Measurements from ENCODE around the gene KAZN. TPM values are rescaled to one million over a fixed set of nuclear protein-coding genes. Genes with fewer than 3 reads are reported as not detected.

The KAZN gene
- total RNA-seq, 8 experiments from 2014 or later, result 16.9 to 31.4 (median 21.4) TPM

DNA sequence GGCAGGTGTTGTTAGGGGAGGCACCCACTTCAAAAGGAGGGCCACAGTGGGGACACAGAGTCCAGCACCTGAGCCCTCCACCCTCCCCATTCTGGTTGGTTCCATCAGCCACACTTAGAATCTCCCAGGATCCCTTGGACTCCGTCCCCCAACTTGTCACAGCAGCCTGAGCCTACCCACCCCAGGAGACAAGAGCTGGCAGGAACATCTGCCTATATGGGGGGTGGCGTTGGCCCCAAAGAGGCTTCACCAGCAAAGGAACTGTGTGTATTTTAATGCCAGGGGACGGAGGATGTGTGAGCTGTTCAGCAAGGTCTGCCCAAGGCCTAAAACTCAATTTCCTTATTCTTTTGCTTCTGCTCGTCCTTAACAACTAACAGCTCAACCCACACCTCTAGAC lies 468.7 kb downstream of the KAZN start:
- in situ Hi-C loops (cut with MboI; ENCODE audit: low pct_unique_long_range_greater_than_20kb in 2 of 9, low sequenced_read_pairs in 9 of 9, unreplicated experiment in 9 of 9), result no loop called here
- no peak overlapping the region for H3K27ac ChIP-seq
- H3K4me1 ChIP-seq (replicated peaks in 1 of 2), result no peaks in the 10 kb centered on the region
- ATAC-seq (replicated peaks in 6 of 8), result no peak
- H3K4me3 ChIP-seq, result no peak overlapping the region
- 64 to 100% (median 100%) methylated on average over 1 to 3 of the region's 4 CpGs; no CpG with 5 or more reads in 3 of the 10 experiments for WGBS, 10 experiments

GRCh38 chr1:15068152-15068551 lies 469.7 kb downstream of the KAZN start:
- 87% methylated on average over 6 of the region's 14 CpGs; no CpG with 5 or more reads in 9 of the 10 experiments for WGBS, 10 experiments
- Histone ChIP-seq H3K27ac (no peak overlapping the region), H3K4me1 (replicated peaks in 1 of 2) (no peaks in the 10 kb centered on the region), H3K4me3 (no peak overlapping the region)
- ATAC-seq (replicated peaks in 6 of 8), result no peak
- in situ Hi-C loops (cut with MboI; ENCODE audit: low pct_unique_long_range_greater_than_20kb in 2 of 9, low sequenced_read_pairs in 9 of 9, unreplicated experiment in 9 of 9), result no loop called here

GRCh38 chr1:15068997-15069396 lies 470.5 kb downstream of the KAZN start:
- Histone ChIP-seq H3K4me1 (replicated peaks in 1 of 2) (no peaks in the 10 kb centered on the region), H3K27ac (no peak overlapping the region), H3K4me3 (no peak overlapping the region)
- no peak for ATAC-seq (replicated peaks in 6 of 8)
- WGBS, 10 experiments, result 60 to 100% (median 86%) methylated on average over 1 to 4 of the region's 4 CpGs; no CpG with 5 or more reads in 3 of the 10 experiments
- in situ Hi-C loops (cut with MboI; ENCODE audit: low pct_unique_long_range_greater_than_20kb in 2 of 9, low sequenced_read_pairs in 9 of 9, unreplicated experiment in 9 of 9), result no loop called here

DNA sequence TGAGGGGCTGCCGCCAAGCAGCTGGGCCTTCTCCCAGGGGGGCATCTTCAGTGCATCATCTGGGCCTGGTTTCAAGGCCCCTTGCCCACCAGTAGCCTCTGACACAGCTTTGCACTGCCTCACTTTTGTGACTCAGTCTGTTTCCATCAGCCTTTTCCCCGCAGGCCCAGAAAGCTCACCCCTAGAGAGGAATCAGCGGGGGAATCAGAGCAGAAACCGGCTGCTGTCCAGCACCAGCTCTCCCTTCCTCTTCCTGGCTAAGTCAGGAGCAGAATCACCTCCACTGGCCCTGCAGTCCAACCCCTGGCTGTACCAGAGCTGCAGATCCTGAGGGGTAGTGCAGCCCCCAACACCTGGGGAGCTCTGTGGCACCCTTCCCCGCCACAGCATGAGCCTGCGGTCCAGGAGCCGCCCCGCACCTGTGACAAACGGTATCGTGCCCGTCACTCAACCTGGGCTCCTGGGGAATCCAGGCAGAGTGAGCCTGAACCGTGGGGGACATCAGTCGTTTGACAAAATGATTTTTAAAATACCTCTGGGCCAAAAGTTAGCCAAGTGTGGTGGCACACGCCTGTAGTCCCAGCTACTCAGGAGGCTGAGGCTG lies 471.8 kb downstream of the KAZN start:
- H3K27ac ChIP-seq, result no peak overlapping the region
- in situ Hi-C loops (cut with MboI; ENCODE audit: low pct_unique_long_range_greater_than_20kb in 2 of 9, low sequenced_read_pairs in 9 of 9, unreplicated experiment in 9 of 9), result no loop called here
- 71 to 100% (median 85%) methylated on average over 1 to 13 of the region's 14 CpGs; no CpG with 5 or more reads in 4 of the 10 experiments for WGBS, 10 experiments
- peak in 1 of 8 experiments; percentile 14 for ATAC-seq (replicated peaks in 6 of 8)
- H3K4me3 ChIP-seq, result no peak overlapping the region
- no peaks in the 10 kb centered on the region for H3K4me1 ChIP-seq (replicated peaks in 1 of 2)

DNA sequence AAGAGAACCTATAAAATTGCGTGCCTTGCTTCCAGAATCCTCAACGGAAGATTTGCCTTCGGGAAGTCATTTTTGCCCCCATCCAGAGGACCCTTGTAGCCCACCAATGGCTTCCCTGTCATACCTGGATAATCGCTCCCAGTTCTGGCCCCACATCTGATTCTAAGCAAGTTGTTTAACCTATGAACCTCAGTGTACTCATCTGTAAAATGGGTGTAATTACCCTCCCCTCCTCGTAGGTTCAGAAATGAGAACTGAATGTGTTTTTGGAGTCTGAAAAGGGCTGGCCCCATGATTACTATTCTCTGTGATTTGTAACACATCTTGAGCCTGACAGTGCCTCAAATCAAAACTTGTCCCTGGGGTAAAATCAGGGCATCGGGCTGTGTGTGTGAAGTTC lies 473.5 kb downstream of the KAZN start:
- 67 to 100% (median 94%) methylated on average over 1 to 6 of the region's 6 CpGs; no CpG with 5 or more reads in 3 of the 10 experiments for WGBS, 10 experiments
- no peaks in the 10 kb centered on the region for H3K4me1 ChIP-seq (replicated peaks in 1 of 2)
- no peak for ATAC-seq (replicated peaks in 6 of 8)
- H3K4me3 ChIP-seq, result no peak overlapping the region
- H3K27ac ChIP-seq, result no peak overlapping the region
- in situ Hi-C loops (cut with MboI; ENCODE audit: low pct_unique_long_range_greater_than_20kb in 2 of 9, low sequenced_read_pairs in 9 of 9, unreplicated experiment in 9 of 9), result no loop called here

- Histone ChIP-seq H3K4me1 (replicated peaks in 1 of 2) (peaks cover 3 to 11% of the 10 kb centered on the region in 2 donors), H3K27ac (no peak overlapping the region), H3K4me3 (no peak overlapping the region)
- ATAC-seq (replicated peaks in 6 of 8), result no peak
- in situ Hi-C loops (cut with MboI; ENCODE audit: low pct_unique_long_range_greater_than_20kb in 2 of 9, low sequenced_read_pairs in 9 of 9, unreplicated experiment in 9 of 9), result no loop called here
- WGBS, 10 experiments, result 50 to 100% (median 86%) methylated on average over 1 to 8 of the region's 9 CpGs; no CpG with 5 or more reads in 5 of the 10 experiments
Measured at GRCh38 chr1:15073799-15074308, 475.4 kb downstream of the KAZN start.

DNA sequence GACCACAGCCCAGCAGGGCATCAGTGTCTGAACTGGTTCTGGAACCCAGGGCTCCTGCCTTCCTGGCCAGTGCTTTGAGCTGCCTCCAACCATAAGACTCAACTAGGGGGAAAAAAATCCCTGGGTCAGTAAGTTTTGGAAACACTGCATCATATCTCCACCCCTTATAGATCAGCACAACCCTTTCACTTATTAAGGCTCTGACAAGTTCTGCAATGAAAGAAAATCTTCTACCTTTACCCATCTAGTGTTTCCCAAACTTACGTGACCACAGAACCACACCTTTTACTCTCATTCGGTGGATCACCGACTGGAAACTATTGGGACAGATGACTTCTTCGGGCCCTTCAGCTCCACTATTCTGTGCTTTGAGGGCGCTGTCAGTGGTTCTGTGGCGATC lies 476.7 kb downstream of the KAZN start:
- H3K4me1 ChIP-seq (replicated peaks in 1 of 2), result peaks cover 4 to 14% of the 10 kb centered on the region in 2 donors
- H3K4me3 ChIP-seq, result no peak overlapping the region
- no peak overlapping the region for H3K27ac ChIP-seq
- ATAC-seq (replicated peaks in 6 of 8), result no peak
- WGBS, 10 experiments, result 86 to 100% (median 92%) methylated on average over 1 to 6 of the region's 6 CpGs; no CpG with 5 or more reads in 3 of the 10 experiments
- in situ Hi-C loops (cut with MboI; ENCODE audit: low pct_unique_long_range_greater_than_20kb in 2 of 9, low sequenced_read_pairs in 9 of 9, unreplicated experiment in 9 of 9), result no loop called here

DNA sequence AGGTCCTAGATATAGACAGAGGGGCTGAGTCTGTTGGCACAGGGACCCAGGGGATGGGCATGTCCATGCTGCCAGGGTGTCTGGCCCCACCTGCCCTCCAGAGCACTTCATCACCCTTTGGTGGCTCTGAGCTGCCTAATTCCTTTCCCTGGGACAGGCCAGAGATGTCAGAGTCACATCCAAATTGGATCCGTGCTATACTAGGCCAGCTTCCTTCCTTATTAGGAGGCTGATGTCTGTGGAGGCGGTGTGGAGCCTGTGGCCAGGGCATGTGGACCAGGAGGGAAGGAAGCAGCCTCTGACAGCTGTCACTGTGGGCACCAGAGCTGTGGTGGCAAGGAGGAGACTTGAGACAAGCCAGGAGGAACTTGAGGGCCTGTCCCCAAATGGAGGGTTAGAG lies 477.3 kb downstream of the KAZN start:
- no peak overlapping the region for H3K27ac ChIP-seq
- no peak overlapping the region for H3K4me3 ChIP-seq
- WGBS, 10 experiments, result 0 to 87% (median 80%) methylated on average over 1 to 2 of the region's 2 CpGs; no CpG with 5 or more reads in 5 of the 10 experiments
- in situ Hi-C loops (cut with MboI; ENCODE audit: low pct_unique_long_range_greater_than_20kb in 2 of 9, low sequenced_read_pairs in 9 of 9, unreplicated experiment in 9 of 9), result no loop called here
- ATAC-seq (replicated peaks in 6 of 8), result peak in 1 of 8 experiments; percentile 24
- H3K4me1 ChIP-seq (replicated peaks in 1 of 2), result peaks cover 4 to 14% of the 10 kb centered on the region in 2 donors

DNA sequence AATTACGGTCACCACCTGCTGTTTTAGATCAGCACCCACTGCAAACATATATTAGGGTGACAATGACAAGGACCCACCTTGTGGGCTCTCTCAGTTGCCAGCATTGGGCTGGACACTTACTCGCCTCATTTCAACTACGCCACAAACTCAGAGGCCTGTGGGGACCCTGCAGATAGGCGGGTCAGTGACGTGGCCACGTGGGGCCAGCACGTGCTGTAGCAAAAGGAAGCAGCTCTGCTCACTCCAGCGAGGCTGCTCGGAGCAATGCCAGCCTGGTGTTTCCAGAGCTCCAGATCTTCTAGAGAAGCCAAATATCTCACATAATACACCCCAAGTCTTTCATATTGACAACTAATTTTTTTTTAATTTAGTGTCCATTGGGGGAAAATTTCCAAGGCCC lies 478.3 kb downstream of the KAZN start:
- ATAC-seq (replicated peaks in 6 of 8), result peak in 1 of 8 experiments; percentile 2
- no peak overlapping the region for H3K27ac ChIP-seq
- no peak overlapping the region for H3K4me3 ChIP-seq
- H3K4me1 ChIP-seq (replicated peaks in 1 of 2), result peaks cover 4 to 14% of the 10 kb centered on the region in 2 donors
- 75 to 100% (median 93%) methylated on average over 1 to 8 of the region's 9 CpGs; no CpG with 5 or more reads in 4 of the 10 experiments for WGBS, 10 experiments
- in situ Hi-C loops (cut with MboI; ENCODE audit: low pct_unique_long_range_greater_than_20kb in 2 of 9, low sequenced_read_pairs in 9 of 9, unreplicated experiment in 9 of 9), result no loop called here

GRCh38 chr1:15077384-15077783 lies 478.9 kb downstream of the KAZN start:
- in situ Hi-C loops (cut with MboI; ENCODE audit: low pct_unique_long_range_greater_than_20kb in 2 of 9, low sequenced_read_pairs in 9 of 9, unreplicated experiment in 9 of 9), result no loop called here
- no peak overlapping the region for H3K4me3 ChIP-seq
- H3K4me1 ChIP-seq (replicated peaks in 1 of 2), result peaks cover 4 to 14% of the 10 kb centered on the region in 2 donors
- ATAC-seq (replicated peaks in 6 of 8), result peak in 5 of 8 experiments; percentile 36 to 79 (median 66)
- no peak overlapping the region for H3K27ac ChIP-seq
- WGBS, 10 experiments, result 30 to 92% (median 82%) methylated on average over 2 to 7 of the region's 10 CpGs; no CpG with 5 or more reads in 3 of the 10 experiments

GRCh38 chr1:15080328-15081007 lies 482.0 kb downstream of the KAZN start:
- 72 to 100% (median 95%) methylated on average over 1 to 5 of the region's 10 CpGs; no CpG with 5 or more reads in 5 of the 10 experiments for WGBS, 10 experiments
- peak in 3 of 8 experiments; percentile 34 to 87 (median 74) for ATAC-seq (replicated peaks in 6 of 8)
- H3K4me3 ChIP-seq, result no peak overlapping the region
- in situ Hi-C loops (cut with MboI; ENCODE audit: low pct_unique_long_range_greater_than_20kb in 2 of 9, low sequenced_read_pairs in 9 of 9, unreplicated experiment in 9 of 9), result no loop called here
- peaks cover 4 to 14% of the 10 kb centered on the region in 2 donors for H3K4me1 ChIP-seq (replicated peaks in 1 of 2)
- H3K27ac ChIP-seq, result no peak overlapping the region

- ATAC-seq (replicated peaks in 6 of 8), result peak in 2 of 8 experiments; percentile 15 to 28
- H3K4me3 ChIP-seq, result no peak overlapping the region
- in situ Hi-C loops (cut with MboI; ENCODE audit: low pct_unique_long_range_greater_than_20kb in 2 of 9, low sequenced_read_pairs in 9 of 9, unreplicated experiment in 9 of 9), result no loop called here
Measured at GRCh38 chr1:15081102-15081501, 482.6 kb downstream of the KAZN start.

DNA sequence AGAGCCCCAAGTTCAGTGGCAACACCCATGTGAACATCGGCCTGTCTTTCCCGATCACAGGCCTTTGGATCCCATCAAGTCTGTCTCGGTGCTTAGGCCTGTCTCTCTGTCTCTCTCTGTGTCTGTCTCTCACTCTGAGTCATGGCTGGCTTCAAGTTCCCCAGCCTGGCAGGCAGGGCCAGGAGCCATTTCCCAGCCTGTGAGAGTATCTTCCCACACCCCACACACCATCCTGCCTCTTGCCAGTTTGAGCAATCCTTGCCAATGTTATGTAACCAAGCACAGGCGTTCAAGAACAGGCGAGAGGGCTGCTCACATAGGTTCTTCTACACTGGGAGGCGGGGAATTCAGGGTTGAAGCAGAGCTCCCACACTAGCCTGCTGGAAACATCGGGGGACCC lies 485.1 kb downstream of the KAZN start:
- no peak overlapping the region for H3K27ac ChIP-seq
- H3K4me3 ChIP-seq, result no peak overlapping the region
- WGBS, 10 experiments, result 61 to 100% (median 86%) methylated on average over 1 to 6 of the region's 7 CpGs; no CpG with 5 or more reads in 3 of the 10 experiments
- in situ Hi-C loops (cut with MboI; ENCODE audit: low pct_unique_long_range_greater_than_20kb in 2 of 9, low sequenced_read_pairs in 9 of 9, unreplicated experiment in 9 of 9), result no loop called here
- peaks cover 16 to 18% of the 10 kb centered on the region in 2 donors for H3K4me1 ChIP-seq (replicated peaks in 1 of 2)
- ATAC-seq (replicated peaks in 6 of 8), result peak in 1 of 8 experiments; percentile 14

More at GRCh38 chr1:15081102-15081501, 482.6 kb downstream of the KAZN start:
- 23 to 100% (median 77%) methylated on average over 1 to 7 of the region's 8 CpGs; no CpG with 5 or more reads in 4 of the 10 experiments for WGBS, 10 experiments
- peaks cover 4 to 14% of the 10 kb centered on the region in 2 donors for H3K4me1 ChIP-seq (replicated peaks in 1 of 2)
- no peak overlapping the region for H3K27ac ChIP-seq
